HG03108 (cell line): ENCODE results near the gene DDX39A.
"Not testable (repeated sequence)": the region's sequence is repeated elsewhere in the genome, so short reads cannot be mapped to it uniquely, and the experiment has no call there.

Experiments
- ATAC-seq: cut with Tn5 transposase; IDR thresholded peaks from one replicate; pipeline ENCODE4 v1.9.1; 2021; ENCODE audit warnings: moderate library complexity; ENCODE audit not compliant: unreplicated experiment

DDX39A gene

GRCh38 chr19:14391156-14391821 lies 27.9 kb downstream of the DDX39A start:
- no peak for ATAC-seq

GRCh38 chr19:14390548-14390947 lies 28.6 kb downstream of the DDX39A start:
- ATAC-seq = no peak

DNA sequence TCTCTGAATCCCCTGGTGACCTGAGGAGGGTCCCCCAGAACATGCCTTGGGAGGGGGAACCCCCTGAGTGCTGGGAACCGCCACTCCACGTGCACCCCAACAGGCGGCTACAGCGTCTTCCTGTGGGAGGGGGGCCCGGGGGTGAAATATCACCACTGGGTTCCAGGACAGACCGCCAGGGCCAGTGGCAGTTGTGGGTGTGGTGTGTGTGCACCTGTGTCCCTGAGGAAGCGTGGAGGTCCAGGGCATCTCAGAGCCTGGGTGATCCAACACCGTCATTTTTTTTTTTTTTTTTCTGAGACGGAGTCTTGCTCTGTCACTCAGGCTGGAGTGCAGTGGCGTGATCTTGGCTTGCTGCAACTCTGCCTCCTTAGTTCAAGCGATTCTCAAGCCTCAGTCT lies 33.6 kb downstream of the DDX39A start:
- ATAC-seq = no peak

GRCh38 chr19:14383661-14384555 lies 35.2 kb downstream of the DDX39A start:
- ATAC-seq = no peak

DNA sequence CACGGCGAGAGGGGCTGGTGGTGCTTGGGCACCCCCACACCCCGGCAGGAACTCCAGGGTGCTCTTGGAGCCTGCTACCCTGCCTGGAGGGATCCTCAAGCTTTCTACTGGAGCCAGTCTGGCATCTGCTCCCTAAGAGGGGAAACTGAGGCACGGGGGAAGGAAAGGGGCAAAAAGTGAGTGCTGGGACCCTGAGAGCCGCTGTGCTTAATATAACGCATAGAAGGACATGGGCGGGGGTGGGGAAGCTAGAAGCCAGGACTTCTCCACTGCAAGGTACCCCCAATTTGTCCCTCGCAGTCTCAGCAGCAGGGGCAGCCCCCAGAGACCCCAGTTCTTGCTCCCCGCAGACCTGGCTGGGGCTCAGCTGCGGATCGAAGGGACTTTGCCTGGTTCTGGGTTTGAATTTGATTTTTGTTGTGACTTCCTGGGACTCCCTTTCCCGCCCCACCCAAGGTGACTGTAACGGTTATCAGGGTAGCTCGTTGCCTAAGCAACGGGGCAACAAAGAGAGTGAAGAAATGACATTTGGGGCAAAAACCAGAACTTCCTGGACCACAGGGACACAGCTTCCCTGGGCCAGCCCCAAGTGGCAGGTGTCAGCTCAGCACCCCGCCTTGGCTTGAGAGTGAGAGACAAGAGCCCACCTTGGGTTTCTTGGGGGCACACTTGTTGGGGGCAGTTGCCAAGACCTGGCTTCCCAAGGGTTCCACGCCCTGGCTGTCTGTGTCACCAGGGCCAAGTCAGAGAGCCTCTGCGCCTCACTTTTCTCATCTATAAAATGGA lies 37.3 kb downstream of the DDX39A start:
- no peak for ATAC-seq

DNA sequence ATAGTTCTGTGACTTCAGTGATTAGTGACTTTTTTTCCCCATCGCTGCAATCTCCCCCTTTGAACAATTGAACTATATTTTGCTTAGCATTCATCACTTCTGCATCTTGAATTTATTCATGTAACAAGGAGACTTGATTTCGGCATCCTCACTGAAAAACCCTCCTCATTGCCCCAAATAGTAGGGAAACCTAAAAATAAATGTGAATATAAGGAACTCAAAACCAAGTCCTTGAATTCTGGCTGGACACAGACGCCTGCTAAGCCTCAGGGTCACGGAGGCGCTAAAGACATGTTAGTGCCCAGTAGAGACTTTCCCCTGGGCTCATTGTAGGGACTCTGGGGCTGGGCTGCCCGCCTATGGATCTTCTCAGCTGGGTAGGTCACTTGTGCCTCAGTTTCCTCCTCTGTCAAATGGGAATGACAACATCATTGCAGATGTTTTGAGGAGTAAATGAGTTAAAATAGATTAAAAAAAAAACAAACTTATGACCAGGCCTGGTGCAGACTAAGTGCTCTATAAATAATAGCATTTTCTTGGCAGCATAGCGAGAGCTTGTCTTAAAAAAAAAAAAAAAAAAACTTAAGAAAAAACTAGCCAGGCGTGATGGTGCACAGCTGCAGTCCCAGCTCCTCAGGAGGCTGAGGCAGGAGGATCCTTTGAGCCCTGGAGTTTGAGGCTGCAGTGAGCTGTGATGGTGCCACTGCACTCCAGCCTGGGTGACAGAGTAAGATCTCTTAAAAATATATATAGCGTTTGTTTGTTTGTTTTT lies 39.7 kb downstream of the DDX39A start:
- ATAC-seq = no peak

DNA sequence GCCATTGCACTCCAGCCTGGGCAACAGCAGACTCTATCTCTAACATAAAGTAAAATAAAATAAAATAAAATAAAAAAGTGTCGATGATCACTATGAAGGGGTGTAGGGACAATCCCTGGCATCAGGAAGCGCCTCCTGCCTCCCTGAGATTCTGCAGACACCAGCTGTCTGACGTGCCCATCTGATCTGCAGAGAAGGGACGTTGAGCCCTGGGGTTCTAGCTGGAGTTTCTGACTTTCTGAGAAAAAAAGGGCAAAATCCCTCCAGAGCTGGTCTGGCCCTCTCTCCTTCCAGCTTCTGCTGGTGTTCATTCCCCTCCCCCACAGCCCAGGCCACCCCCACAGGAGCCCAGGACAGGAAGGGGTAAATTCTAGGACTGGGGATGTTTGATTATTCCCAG lies 40.3 kb downstream of the DDX39A start:
- no peak for ATAC-seq

DNA sequence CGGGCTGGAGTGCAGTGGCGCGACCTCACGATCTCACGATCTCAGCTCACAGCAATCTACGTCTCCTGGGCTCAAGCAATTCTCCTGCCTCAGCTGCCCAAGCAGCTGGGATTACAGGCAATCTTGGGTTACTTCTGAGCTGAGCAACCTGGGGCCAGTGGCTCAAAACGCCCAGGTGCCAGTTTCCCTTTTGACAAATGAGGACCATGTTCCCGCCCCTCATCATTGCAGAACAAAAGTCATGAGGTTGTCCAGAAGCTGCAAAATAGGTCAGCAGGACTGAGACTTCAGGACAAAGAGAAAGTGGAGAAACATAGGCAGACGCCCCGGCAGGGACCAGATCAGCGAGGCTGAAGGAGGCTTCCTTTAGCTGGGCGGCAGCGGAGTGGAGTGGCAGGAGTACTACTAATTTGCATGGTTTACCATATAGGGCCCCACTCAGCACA lies 41.2 kb downstream of the DDX39A start:
- no peak for ATAC-seq

- ATAC-seq = no peak
These were observed 43.4 kb downstream of the DDX39A start for GRCh38 chr19:14375582-14376291.

DNA sequence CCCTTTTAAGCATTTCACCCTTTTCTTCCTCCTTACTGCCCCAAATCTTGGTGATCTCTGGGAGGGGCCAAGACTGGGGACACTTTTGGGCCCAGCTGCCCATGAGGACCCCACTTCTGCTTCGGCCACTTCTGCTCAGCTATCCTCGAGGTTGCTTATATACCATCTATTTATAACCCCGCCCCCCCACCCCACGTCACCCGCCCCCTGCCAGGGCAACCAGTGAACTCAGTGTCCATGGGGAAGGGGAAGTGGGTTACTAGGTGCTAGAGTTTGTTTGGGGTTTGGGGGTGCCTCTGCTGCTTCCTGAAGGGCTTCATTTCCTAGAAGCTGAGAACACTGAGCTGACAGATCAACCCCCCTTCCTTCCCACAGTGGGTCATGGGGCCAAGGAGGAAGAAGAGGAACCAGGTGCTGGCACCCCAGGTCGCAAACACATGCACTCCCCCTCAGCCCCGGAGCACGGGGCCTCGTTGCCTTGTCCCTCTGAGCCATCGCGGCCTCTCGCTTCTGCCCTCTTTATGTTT lies 44.0 kb downstream of the DDX39A start:
- ATAC-seq = no peak

DNA sequence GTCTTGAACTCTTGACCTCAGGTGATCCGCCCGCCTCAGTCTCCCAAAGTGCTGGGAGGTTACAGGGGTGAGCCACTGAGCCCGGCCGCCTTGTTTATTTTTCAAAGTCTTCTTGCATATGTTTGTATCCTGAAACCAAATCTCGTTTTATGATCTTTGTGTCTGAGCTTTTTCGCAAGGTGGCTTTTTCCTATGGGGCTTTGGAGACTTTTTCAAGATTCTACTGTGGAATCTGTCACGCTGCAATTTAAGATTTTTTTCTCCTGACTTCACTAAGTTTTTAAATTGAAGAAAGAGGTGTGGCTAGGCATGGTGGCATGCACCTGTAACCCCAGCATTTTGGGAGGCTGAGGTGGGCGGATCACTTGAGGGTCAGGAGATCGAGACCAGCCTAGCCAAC lies 44.8 kb downstream of the DDX39A start:
- not testable (repeated sequence) for ATAC-seq

GRCh38 chr19:14372384-14373077 lies 46.6 kb downstream of the DDX39A start:
- ATAC-seq = not testable (repeated sequence)

DNA sequence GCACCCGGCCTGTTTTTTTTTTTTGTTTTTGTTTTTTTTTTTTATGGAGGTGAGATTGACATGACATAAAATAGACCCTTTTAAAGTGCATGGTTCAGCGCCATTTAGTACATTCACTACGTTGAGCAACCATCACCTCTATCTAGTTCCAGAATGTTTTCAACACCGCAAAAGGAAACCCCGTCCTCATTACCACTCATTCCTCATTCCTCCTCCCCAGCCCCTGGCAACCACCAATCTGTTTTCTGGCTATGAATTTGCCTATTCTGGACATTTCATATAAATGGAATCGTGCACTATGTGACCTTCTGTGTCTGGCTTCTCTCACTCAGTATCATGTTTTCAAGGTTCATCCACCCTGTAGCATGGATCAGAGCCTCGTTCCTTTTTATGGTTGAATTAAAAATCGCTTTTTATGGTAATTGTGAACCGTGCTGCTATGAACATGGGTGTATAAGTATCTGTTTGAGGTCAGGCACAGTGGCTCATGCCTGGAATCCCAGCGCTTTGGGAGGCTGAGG lies 47.8 kb downstream of the DDX39A start:
- ATAC-seq = no peak

DNA sequence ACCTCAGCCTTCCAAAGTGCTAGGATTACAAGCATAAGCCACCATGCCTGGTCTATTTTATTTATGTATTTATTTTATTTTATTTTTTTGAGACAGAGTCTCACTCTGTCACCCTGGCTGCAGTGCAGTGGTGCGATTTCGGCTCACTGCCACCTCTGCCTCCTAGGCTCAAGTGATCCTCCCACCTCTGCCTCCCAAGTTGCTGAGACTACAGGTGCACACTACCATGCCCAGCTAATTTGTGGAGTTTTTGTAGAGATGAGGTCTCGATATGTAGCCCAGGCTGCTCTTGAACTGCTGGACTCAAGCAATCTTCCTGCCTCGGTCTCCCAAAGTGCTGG lies 48.2 kb downstream of the DDX39A start:
- ATAC-seq = no peak

DNA sequence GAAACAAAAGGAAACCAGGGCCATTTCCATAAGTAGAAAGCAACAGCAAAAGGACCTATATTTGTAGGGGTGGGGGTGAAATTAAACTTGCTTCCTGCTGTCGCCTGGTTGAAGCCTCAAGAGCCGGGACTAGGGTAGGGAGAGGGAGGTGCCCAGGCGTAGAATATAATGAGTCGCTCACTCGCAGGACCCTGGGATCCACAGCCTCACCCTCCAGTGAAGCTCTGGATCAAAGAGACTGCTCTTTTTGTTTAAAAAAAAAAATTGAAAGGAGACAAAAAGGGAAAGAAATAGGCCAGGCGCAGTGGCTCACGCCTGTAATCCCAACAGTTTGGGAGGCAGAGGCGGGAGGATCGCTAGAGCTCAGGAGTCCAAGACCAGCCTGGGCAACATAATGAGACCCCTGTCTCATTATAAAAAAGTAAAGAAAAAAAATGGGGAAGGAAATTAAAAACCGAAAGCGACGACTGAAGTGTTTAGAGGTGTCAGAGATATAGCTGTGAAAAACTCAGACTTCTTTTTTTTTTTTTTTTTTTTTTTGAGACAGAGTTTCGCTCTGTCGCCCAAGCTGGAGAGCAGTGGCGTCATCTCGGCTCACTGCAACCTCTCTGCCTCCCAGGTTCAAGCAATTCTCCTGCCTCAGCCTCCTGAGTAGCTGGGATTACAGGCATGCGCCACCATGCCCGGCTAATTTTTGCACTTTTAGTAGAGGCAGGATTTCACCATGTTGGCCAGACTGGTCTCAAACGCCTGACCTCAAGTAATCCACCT lies 48.8 kb downstream of the DDX39A start:
- ATAC-seq = no peak

GRCh38 chr19:14369399-14370168 lies 49.6 kb downstream of the DDX39A start:
- ATAC-seq = no peak

- ATAC-seq = no peak
These were observed 51.1 kb downstream of the DDX39A start for GRCh38 chr19:14368011-14368513.
